Measurements from ENCODE around the gene TFF1.

Gene TFF1

GRCh38 chr21:42382915-42383314 is 16.6 kb upstream of the TFF1 start:
- DNase-seq (ENCODE audit: low read depth), result no peak

GRCh38 chr21:42381347-42381984 is 15.1 kb upstream of the TFF1 start:
- DNase-seq (ENCODE audit: low read depth), result no peak

GRCh38 chr21:42379426-42380215 is 13.3 kb upstream of the TFF1 start:
- no peak for DNase-seq (ENCODE audit: low read depth)

GRCh38 chr21:42378418-42378817 is 12.1 kb upstream of the TFF1 start:
- no peak for DNase-seq (ENCODE audit: low read depth)

- DNase-seq (ENCODE audit: low read depth), result no peak
These were observed 11.6 kb upstream of the TFF1 start for GRCh38 chr21:42377951-42378340.

- no peak for DNase-seq (ENCODE audit: low read depth)
These were observed 11.0 kb upstream of the TFF1 start for GRCh38 chr21:42377211-42377950.

GRCh38 chr21:42376338-42376982 is 10.1 kb upstream of the TFF1 start:
- DNase-seq (ENCODE audit: low read depth), result no peak

GRCh38 chr21:42375966-42376337 is 9.6 kb upstream of the TFF1 start:
- DNase-seq (ENCODE audit: low read depth), result no peak

GRCh38 chr21:42375506-42375905 is 9.2 kb upstream of the TFF1 start:
- no peak for DNase-seq (ENCODE audit: low read depth)

- no peak for DNase-seq (ENCODE audit: low read depth)
These were observed 8.6 kb upstream of the TFF1 start for GRCh38 chr21:42374864-42375499.

GRCh38 chr21:42374457-42374856 is 8.1 kb upstream of the TFF1 start:
- DNase-seq (ENCODE audit: low read depth), result no peak

- no peak for DNase-seq (ENCODE audit: low read depth)
These were observed 7.6 kb upstream of the TFF1 start for GRCh38 chr21:42373908-42374455.

- DNase-seq (ENCODE audit: low read depth), result no peak
These were observed 7.0 kb upstream of the TFF1 start for GRCh38 chr21:42373196-42373907.

- no peak for DNase-seq (ENCODE audit: low read depth)
These were observed 4.7 kb upstream of the TFF1 start for GRCh38 chr21:42370894-42371654.

GRCh38 chr21:42369821-42370220 is 3.5 kb upstream of the TFF1 start:
- no peak for DNase-seq (ENCODE audit: low read depth)

GRCh38 chr21:42367367-42368165 is 1.2 kb upstream of the TFF1 start:
- DNase-seq (ENCODE audit: low read depth), result no peak

GRCh38 chr21:42365770-42366169 is 565 bp downstream of the TFF1 start:
- no peak for DNase-seq (ENCODE audit: low read depth)

GRCh38 chr21:42364304-42364865 is 1.9 kb downstream of the TFF1 start:
- DNase-seq (ENCODE audit: low read depth), result no peak

GRCh38 chr21:42363312-42363711 is 3.0 kb downstream of the TFF1 start:
- DNase-seq (ENCODE audit: low read depth), result no peak

All from GM04503 (cell line).